ENCODE measurements around the gene PTPRN2. TPM values are rescaled to one million over a fixed set of nuclear protein-coding genes. Genes with fewer than 3 reads are reported as not detected.

The PTPRN2 gene
- total and polyA plus RNA-seq, 2 donors (not counting 3 experiments of a cell fraction or from before 2014, with no cell fraction given): 0.62 to 0.88 TPM

GRCh38 chr7:158494162-158494586 lies 93.4 kb downstream of the PTPRN2 start:
- no peaks in the 10 kb centered on the region for H3K9me1 ChIP-seq (replicated peaks; ENCODE audit: control insufficient read depth, extremely low read depth, insufficient read depth, low read length)
- H3K79me2 ChIP-seq (ENCODE audit: control insufficient read depth, insufficient read depth, low read length): no peaks in the 10 kb centered on the region
- H2AFZ ChIP-seq (ENCODE audit: low read depth, low read length): no peak overlapping the region
- dilution Hi-C loops (cut with MboI; ENCODE audit: extremely low pct_ligation_motif_present, low sequenced_read_pairs) (no loop called here), intact Hi-C loops (cut with micrococcal nuclease) (no loop called here)
- no peaks in the 10 kb centered on the region for H4K20me1 ChIP-seq (replicated peaks; ENCODE audit: control insufficient read depth, extremely low read depth, insufficient read depth, low read length)
- H3K27ac ChIP-seq (ENCODE audit: insufficient read depth, low read depth, low read length): no peak overlapping the region
- H3K4me3 ChIP-seq (replicated peaks in 1 of 3; ENCODE audit: insufficient read depth in 1 of 3, low read depth in 1 of 3, low read length in 3 of 3): no peak overlapping the region
- DNase-seq (ENCODE audit: low read depth, low spot score) (no peak), FAIRE-seq (no peak)
- no peaks in the 10 kb centered on the region for H3K27me3 ChIP-seq (ENCODE audit: control insufficient read depth in 2 of 2, insufficient read depth in 2 of 2, low read length in 2 of 2)
- no TSS peak for BruUV-seq (replicated peaks)
- POLR2A ChIA-PET: no interaction called here
- no peak for TF ChIP-seq MAX (IDR thresholded peaks at IDR 0.05; ENCODE audit: insufficient read depth, insufficient read length)
- no peak for TF ChIP-seq FOS (IDR thresholded peaks at IDR 0.05; ENCODE audit: borderline replicate concordance, insufficient read depth, low read length)
- TF ChIP-seq GATA2 (IDR thresholded peaks at IDR 0.05; ENCODE audit: insufficient read depth, insufficient read length, low read depth, low read length): no peak
- no peak for TF ChIP-seq POLR2AphosphoS5 (IDR thresholded peaks at IDR 0.05; ENCODE audit: insufficient read depth, low read depth, low read length)
- TF ChIP-seq EZH2 (IDR thresholded peaks at IDR 0.05; ENCODE audit: borderline replicate concordance, low read depth, low read length, severe bottlenecking): no peak
- no peak for TF ChIP-seq JUN (IDR thresholded peaks at IDR 0.05; ENCODE audit: borderline replicate concordance, insufficient read depth, insufficient read length, low read depth)
- no peak for TF ChIP-seq MYC (IDR thresholded peaks at IDR 0.05; ENCODE audit: low read depth, low read length)
- no peak for TF ChIP-seq CTCF (IDR thresholded peaks at IDR 0.05; ENCODE audit: extremely low read depth in 1 of 2, insufficient read depth in 1 of 2, low read depth in 1 of 2, low read length in 2 of 2)
- TF ChIP-seq POLR2A (IDR thresholded peaks at IDR 0.05; ENCODE audit: low read depth, low read length): no peak
- no peak overlapping the region for H3K9ac ChIP-seq (replicated peaks; ENCODE audit: extremely low read depth, insufficient read depth, low read length)
- H3K4me1 ChIP-seq (ENCODE audit: control insufficient read depth, extremely low read depth, insufficient read depth, low read length): no peaks in the 10 kb centered on the region
- CTCF ChIA-PET: interaction anchor here (0.6 kb wide), 1 partner anchor 803 kb away, joined by 4 read pairs; no protein-coding TSS in a partner anchor
- peaks cover 2% of the 10 kb centered on the region for H3K9me3 ChIP-seq (replicated peaks; ENCODE audit: control insufficient read depth, insufficient read depth, low read length)
- H3K4me2 ChIP-seq (ENCODE audit: insufficient read depth, low read length): no peak overlapping the region
- H3K36me3 ChIP-seq (ENCODE audit: control insufficient read depth in 2 of 2, extremely low read depth in 1 of 2, insufficient read depth in 2 of 2, low read length in 2 of 2): no peaks in the 10 kb centered on the region

Data from endothelial cell of umbilical vein (primary cell).